ENCODE measurements around the gene PRELP.

PRELP gene

DNA sequence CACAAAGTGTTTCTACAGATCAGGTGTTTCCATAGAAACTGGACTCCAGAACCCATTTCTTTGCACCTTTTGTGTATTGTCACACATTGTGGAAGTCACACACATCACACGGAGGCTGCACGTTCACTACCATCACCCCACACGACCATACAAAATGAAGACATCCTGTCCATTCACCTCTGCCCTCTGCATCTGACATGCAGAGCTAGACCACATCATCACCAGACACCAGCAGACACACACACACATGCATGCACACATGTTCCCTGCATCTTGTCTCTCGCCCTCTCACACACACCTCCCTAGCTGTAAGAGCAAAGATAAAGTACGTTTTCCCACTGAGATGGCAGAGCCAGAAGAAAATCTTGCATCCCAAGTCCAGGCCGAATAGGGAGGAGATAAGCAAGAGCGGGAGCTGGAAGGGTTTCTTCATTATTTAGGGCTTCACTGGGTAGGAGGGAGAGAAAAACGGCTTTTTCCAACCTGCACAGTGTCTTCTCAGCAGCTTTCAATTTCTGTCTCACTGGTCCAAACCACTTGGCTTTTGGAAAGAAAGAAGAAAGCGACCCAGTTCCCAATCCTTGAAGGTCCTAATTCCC lies 709 bp downstream of the PRELP start:
- DNase-seq (ENCODE audit: low read depth in 4 of 4, low spot score in 1 of 4): no peak

GRCh38 chr1:203477748-203478147 lies 2.1 kb downstream of the PRELP start:
- no peak for DNase-seq (ENCODE audit: low read depth in 4 of 4, low spot score in 1 of 4)

DNA sequence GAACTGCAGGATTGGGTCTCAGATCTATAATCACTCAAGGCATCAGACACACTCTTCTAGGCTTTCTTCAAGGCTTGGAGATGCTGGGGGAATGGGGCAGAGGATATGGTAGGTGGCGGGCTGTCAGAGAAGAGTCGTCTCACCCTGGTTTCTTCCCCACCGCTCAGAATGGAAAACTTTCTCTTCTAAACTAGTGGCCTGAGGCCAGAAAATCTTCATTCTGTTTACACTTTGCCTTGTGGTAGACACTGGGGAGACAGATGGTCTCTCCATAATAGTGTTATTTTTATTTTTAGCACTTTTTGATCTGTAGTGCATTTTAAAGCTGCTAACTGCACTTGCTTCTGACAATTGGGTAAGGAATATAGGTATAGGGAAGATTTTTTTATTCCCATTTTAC lies 2.6 kb downstream of the PRELP start:
- DNase-seq (ENCODE audit: low read depth in 4 of 4, low spot score in 1 of 4): no peak

DNA sequence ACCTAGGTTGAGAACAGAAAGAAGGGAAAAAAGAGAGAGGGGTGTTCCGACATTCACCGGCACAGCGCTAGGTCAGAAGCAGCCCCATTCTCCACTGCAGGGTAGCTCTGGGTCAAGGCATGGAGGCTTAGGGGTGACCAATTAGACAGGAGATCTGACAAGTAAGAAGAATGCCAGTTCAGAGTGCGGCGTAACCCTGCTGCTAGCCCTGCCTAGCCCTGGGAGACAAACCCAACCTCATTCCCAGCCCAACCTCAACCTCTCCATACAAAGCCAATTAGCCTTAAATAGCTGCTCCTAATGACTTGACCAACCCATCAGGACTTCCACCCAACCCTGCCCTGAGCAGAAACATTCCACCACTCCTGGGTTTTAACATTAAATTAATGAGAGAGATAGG lies 3.4 kb downstream of the PRELP start:
- DNase-seq (ENCODE audit: low read depth in 4 of 4, low spot score in 1 of 4): no peak

DNA sequence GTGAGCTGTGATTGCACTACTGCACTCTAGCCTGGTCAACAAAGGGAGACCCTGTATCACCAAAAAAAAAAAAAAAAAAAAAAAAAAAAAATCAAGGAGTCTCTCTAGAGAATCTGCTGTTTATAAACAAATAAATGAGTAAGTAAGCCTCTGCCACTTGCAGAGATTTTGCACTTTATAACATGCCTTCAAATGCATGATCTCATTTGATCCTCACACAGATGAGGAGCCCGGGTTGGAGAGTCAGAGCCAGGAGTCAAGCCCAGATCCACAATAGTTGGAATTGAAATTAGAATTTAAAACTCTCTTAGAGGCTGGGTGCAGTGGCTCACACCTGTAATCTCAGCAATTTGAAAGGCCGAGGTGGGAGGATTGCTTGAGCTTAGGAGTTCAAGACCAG lies 4.0 kb downstream of the PRELP start:
- DNase-seq (ENCODE audit: low read depth in 4 of 4, low spot score in 1 of 4): no peak

GRCh38 chr1:203480084-203480483 lies 4.5 kb downstream of the PRELP start:
- no peak for DNase-seq (ENCODE audit: low read depth in 4 of 4, low spot score in 1 of 4)

DNA sequence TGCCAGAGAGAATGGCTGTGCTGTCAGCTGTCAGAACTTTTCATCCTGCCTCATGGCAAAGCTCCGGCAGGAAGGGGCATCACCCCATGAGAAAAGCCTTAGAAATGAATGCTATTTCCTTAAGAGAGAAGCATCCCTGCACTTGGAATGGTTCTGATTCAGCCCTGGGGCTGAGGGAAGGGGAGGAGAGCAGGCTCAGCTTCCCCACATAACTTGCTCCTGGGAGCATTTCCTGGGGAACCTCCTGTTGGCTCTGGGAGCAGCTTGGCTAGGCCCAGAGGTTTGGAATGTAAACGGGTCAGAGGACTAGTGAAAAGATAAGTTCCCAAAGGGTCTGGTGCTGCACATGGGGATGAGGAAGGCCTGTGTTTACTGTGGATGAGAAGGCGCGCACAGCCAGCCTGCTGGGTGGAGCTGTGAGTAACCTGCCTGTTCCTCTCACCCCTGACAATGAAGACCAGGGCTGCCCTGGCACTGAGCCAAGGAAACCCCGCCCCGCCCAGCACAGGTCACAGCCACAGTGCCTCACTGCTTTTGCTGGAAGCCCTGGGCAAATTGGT lies 5.0 kb downstream of the PRELP start:
- DNase-seq (ENCODE audit: low read depth in 4 of 4, low spot score in 1 of 4): peak in 2 of 4 experiments; percentile 37 to 38

DNA sequence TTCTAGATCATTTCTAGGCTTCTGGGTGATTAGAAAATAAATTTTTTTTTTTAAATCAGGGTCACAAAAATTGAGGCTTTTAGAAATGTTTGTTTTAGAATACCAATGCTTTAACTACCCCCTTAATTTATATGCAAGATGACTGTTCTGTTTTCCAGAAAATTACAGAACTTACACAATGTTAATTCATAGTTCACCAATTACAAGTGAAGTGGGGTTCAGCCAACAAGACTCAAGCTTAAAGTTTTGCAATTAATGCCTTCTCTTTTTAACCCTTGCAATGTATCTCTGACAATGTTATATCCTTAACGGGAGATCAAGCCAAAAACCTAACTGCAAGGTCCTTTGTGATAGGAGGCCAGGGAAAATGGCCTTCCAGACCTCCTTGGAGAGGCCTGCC lies 5.6 kb downstream of the PRELP start:
- no peak for DNase-seq (ENCODE audit: low read depth in 4 of 4, low spot score in 1 of 4)

GRCh38 chr1:203486618-203487370 lies 11.2 kb downstream of the PRELP start:
- DNase-seq (ENCODE audit: low read depth in 4 of 4, low spot score in 1 of 4): no peak

DNA sequence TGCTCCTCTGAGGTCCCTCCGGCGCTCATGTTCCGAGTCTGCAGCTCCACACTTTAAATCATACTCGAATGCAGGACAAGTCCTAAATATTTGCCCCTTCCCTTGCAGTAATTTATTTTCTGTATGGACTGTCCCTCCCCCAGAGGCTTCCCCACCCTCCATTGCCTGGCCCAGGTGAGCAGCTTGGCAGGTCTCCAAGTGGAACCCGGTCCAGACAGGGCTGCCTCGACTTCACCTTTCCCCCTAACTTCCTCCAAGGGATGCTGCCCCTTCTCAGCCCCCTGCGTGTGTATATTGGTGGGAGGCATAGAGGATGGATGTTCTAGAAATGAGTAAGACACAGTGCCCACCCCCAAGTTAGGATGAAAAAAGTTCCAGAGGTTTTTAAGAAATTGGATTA lies 12.9 kb downstream of the PRELP start:
- no peak for DNase-seq (ENCODE audit: low read depth in 4 of 4, low spot score in 1 of 4)

DNA sequence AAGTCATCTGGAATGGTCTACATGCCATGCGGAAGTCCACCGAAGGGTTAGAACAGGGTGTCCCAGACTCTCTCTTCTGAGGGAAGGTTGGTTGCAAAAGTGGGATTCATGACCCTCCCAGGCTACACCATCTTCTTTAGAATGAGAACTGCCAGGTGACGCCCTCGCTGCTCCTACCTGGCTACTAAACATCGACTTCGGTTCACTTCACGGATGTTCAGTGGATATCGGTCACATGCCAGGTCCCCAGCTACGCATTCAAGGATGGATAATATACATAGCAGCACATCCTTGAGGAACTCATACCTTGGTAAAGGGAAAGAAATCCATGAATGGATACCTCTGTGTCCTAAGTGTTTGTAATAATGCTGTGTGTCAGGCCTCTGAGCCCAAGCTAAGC lies 15.0 kb downstream of the PRELP start:
- DNase-seq (ENCODE audit: low read depth in 4 of 4, low spot score in 1 of 4): no peak

DNA sequence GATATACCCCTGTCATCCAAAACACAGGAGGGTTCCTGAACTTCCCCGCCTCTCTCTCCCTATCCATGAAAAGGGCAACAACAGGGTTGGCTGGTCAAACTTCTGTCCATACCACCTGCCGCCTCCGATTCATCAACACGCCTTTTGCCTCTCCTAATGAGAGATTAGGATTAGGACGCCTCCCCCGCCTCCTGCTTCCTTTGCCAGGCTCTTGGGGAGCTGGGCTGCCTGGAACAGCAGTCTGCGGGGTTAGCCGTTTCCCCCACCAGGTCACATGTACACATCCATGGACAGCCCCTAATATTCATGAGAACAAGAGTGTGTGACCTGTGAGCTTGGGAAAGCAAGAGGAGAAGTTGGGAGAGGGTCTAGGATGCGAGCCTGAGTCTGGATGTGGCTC lies 16.1 kb downstream of the PRELP start:
- DNase-seq (ENCODE audit: low read depth in 4 of 4, low spot score in 1 of 4): no peak

GRCh38 chr1:203492082-203492747 lies 16.6 kb downstream of the PRELP start:
- DNase-seq (ENCODE audit: low read depth in 4 of 4, low spot score in 1 of 4): no peak

GRCh38 chr1:203492748-203493130 lies 17.1 kb downstream of the PRELP start:
- no peak for DNase-seq (ENCODE audit: low read depth in 4 of 4, low spot score in 1 of 4)

GRCh38 chr1:203493901-203494300 lies 18.3 kb downstream of the PRELP start, which contains the start of gene OPTC:
Gene OPTC (plus strand): TSS chr1:203494153. CDS start chr1:203496006, 1,853 bp downstream.
- no peak for DNase-seq (ENCODE audit: low read depth in 4 of 4, low spot score in 1 of 4)

DNA sequence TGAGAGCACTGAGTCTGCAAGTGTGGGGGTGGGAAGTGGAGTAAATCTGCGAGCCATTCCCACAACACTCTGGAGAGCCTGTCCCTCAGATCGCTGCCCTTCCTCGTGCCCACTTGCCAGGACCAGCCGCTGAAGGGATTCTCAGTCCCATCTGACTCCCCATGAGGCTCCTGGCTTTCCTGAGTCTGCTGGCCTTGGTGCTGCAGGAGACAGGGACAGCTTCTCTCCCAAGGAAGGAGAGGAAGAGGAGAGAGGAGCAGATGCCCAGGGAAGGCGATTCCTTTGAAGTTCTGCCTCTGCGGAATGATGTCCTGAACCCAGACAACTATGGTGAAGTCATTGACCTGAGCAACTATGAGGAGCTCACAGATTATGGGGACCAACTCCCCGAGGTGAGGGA lies 20.2 kb downstream of the PRELP start:
- DNase-seq (ENCODE audit: low read depth in 4 of 4, low spot score in 1 of 4): no peak

DNA sequence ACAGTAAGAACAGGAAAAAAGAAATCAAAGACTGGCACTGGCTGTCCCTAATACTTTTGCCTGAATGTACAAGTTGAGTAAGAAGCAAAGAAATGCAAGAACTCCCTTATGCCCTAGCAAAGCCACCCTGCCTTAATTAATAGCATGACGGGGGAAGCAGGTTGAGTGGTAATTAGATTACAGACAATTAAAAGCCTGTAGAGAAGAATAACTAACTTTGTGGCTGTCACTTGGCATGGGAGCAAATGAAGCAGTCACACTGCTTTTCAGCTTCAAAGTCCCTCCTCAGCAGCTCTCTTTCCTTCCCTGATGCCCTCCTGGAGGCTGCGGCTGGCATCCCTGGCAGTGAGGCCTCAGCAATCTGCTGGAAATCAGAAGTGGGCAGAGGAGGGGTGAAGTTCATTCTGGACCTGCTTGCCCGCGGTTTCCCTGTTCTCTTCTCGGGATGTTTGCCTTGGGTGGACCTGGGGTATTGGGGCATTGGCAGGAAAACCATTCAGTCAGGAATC lies 21.7 kb downstream of the PRELP start:
- no peak for DNase-seq (ENCODE audit: low read depth in 4 of 4, low spot score in 1 of 4)

DNA sequence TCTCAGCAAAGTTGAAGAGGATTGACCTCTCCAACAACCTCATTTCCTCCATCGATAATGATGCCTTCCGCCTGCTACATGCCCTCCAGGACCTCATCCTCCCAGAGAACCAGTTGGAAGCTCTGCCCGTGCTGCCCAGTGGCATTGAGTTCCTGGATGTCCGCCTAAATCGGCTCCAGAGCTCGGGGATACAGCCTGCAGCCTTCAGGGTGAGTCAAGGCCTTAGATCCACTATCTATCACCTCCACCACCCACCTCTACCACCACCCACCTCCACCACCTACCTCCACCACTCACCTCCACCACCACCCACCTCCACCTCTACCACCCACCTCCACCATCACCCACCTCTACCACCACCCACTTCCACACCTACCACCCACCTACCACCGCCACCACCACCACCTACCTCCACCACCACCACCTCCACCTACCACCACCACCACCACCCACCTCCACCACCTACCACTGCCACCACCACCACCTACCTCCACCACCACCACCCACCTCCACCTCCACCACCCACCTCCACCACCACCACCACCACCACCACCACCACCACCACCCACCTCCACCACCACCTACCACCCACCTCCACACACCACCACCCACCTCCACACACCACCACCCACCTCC lies 24.2 kb downstream of the PRELP start:
- DNase-seq (ENCODE audit: low read depth in 4 of 4, low spot score in 1 of 4): no peak

GRCh38 chr1:203500279-203500678 lies 24.7 kb downstream of the PRELP start:
- no peak for DNase-seq (ENCODE audit: low read depth in 4 of 4, low spot score in 1 of 4)

DNA sequence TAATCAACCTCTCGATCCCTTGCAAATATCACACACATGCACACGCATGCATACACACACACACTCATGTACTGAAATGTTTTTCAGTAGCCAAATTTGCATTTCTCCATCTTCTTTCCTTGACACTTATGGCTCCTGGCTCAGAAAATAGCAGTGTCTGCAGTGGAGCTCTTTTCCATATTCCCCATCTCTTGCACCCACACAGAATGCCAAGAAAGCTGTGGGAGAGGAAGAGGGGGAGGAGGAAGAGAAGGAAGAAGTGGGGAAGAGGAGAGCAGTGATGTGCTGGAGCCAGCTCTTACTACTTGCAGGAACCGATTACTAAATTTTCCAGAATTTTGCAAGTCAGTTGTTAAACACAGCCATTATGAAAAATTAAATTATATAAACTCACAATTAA lies 28.2 kb downstream of the PRELP start:
- no peak for DNase-seq (ENCODE audit: low read depth in 4 of 4, low spot score in 1 of 4)
